PC-9 (cell line): ENCODE results near the gene FCHSD1. TPM values are rescaled to one million over a fixed set of nuclear protein-coding genes. Genes with fewer than 3 reads are reported as not detected.

Experiments used
- BruUV-seq: library from RNA; stranded (reverse); fragments of 400-500 nt; replicated peaks from 2 replicates; lab custom pipeline; 2021; lab: Mats Ljungman, UMichigan
- CTCF ChIA-PET: fragments of 300-600 bp; sonication (Branson Sonifier 250); formaldehyde crosslinking; loops from one replicate; lab custom pipeline; 2022; ENCODE audit warnings: antibody characterized with exemption; lab: Charles Lee
- POLR2A ChIA-PET: fragments of 300-600 bp; sonication (Branson Sonifier 250); formaldehyde crosslinking; loops from one replicate; lab custom pipeline; 2022; ENCODE audit warnings: antibody characterized with exemption; ENCODE audit not compliant: unreplicated experiment; lab: Charles Lee
- DNase-seq, 2 experiments: peaks; one replicate each; pipeline versions ENCODE4 v3.0.0 to v3.0.0-alpha.2; 2015 to 2022; ENCODE audit warnings: mixed read lengths in 1 of 2
- H2AFZ ChIP-seq: fragments of 200-600 bp; sonication (generic); 2 replicates; pipeline ENCODE4 v1.8.1; 2017; ENCODE audit warnings: antibody characterized with exemption
- H3F3A ChIP-seq: fragments of 200-600 bp; sonication (generic); 2 replicates; pipeline ENCODE4 v1.8.1; 2017; ENCODE audit warnings: antibody characterized with exemption, mild to moderate bottlenecking, low read depth; ENCODE audit not compliant: insufficient read depth
- H3K27ac ChIP-seq: fragments of 200-600 bp; sonication (generic); 2 replicates; pipeline ENCODE4 v1.6.1; 2016; ENCODE audit warnings: mixed run types
- H3K27me3 ChIP-seq: fragments of 200-600 bp; sonication (generic); 2 replicates; pipeline ENCODE4 v1.6.1; 2016; ENCODE audit warnings: low read depth, mixed run types; ENCODE audit not compliant: insufficient read depth
- H3K36me3 ChIP-seq: fragments of 200-600 bp; sonication (generic); 2 replicates; pipeline ENCODE4 v1.6.1; 2016; ENCODE audit warnings: low read depth, mixed run types
- H3K4me1 ChIP-seq: fragments of 200-600 bp; sonication (generic); replicated peaks from 2 replicates; pipeline ENCODE4 v1.6.1; 2016; ENCODE audit warnings: mixed run types; ENCODE audit not compliant: insufficient read depth
- H3K4me2 ChIP-seq: fragments of 200-600 bp; sonication (generic); 2 replicates; pipeline ENCODE4 v1.6.1; 2017; ENCODE audit warnings: mixed run types
- H3K4me3 ChIP-seq: fragments of 200-600 bp; sonication (generic); 2 replicates; pipeline ENCODE4 v1.6.1; 2016; ENCODE audit warnings: mixed run types
- H3K79me2 ChIP-seq: fragments of 200-600 bp; sonication (generic); 2 replicates; pipeline ENCODE4 v1.6.1; 2017; ENCODE audit warnings: low read depth, mixed run types
- H3K9me2 ChIP-seq: fragments of 200-600 bp; sonication (generic); 2 replicates; pipeline ENCODE4 v1.8.1; 2017; ENCODE audit warnings: mild to moderate bottlenecking; ENCODE audit not compliant: insufficient read depth
- H3K9me3 ChIP-seq: fragments of 200-600 bp; sonication (generic); 2 replicates; pipeline ENCODE4 v1.8.1; 2016; ENCODE audit warnings: low read depth; ENCODE audit not compliant: insufficient read depth
- H4K20me1 ChIP-seq: fragments of 200-600 bp; sonication (generic); 2 replicates; pipeline ENCODE4 v1.8.1; 2017; ENCODE audit not compliant: insufficient read depth
- CTCF ChIP-seq: fragments of 200-600 bp; sonication (generic); conservative IDR thresholded peaks from 2 replicates; pipeline ENCODE4 v1.6.1; 2017; ENCODE audit warnings: mixed run types, antibody characterized with exemption, mild to moderate bottlenecking, moderate library complexity
- EZH2 ChIP-seq: fragments of 200-600 bp; sonication (generic); IDR thresholded peaks from 2 replicates; pipeline ENCODE4 v1.8.0; 2017; ENCODE audit warnings: antibody characterized with exemption, low read depth
- intact Hi-C: fragments of 100-400 bp; cut with micrococcal nuclease; formaldehyde crosslinking; loops from one replicate; pipeline ENCODE4 v1.10.0; 2022; ENCODE audit not compliant: unreplicated experiment
- total RNA-seq: library from RNA; stranded (reverse); gene quantifications from 2 replicates; pipeline ENCODE4 v1.2.3, GENCODE V29; 2021

FCHSD1 gene
- total RNA-seq, 1 experiment from 2014 or later = 36.4 TPM

DNA sequence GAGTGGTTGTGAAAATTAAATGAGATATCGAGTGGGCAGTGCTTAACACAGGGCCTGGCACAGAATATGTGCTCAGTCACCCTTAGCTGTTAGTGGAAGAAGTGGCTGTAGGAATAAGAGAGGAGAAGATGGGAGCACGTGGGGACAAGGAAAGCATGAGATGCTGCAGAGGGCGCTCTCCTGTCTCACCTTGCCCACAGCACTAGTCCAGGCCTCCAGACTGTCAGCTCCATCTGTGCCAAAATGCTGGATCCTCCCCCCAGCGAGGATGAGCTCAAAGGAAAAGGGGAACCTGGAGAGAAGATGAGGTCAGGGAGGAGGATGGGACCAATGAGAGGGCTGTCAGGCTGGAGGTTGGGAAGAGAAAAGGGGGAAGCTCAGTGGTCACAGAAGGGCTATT is 18.3 kb upstream of the FCHSD1 start:
- no peak for TF ChIP-seq EZH2
- TF ChIP-seq CTCF = no peak
- Histone ChIP-seq H3K9me3 (no peaks in the 10 kb centered on the region), H3K79me2 (no peaks in the 10 kb centered on the region), H3K4me3 (no peak overlapping the region), H4K20me1 (no peaks in the 10 kb centered on the region), H3F3A (peaks cover 6% of the 10 kb centered on the region), H3K27me3 (no peaks in the 10 kb centered on the region), H3K27ac (no peak overlapping the region), H3K4me1 (no peaks in the 10 kb centered on the region), H3K36me3 (no peaks in the 10 kb centered on the region; the same call in 1 of the 2 replicates), H3K4me2 (no peak overlapping the region), H3K9me2 (no peaks in the 10 kb centered on the region), H2AFZ (no peak overlapping the region)
- BruUV-seq = no TSS peak
- DNase-seq = no peak
- intact Hi-C loops = no loop called here
- ChIA-PET CTCF (interaction anchor here (0.6 kb wide), 1 partner anchor 112 kb away, joined by 3 read pairs; no protein-coding TSS in a partner anchor), POLR2A (interaction anchor here (0.6 kb wide), 1 partner anchor 344 kb away, joined by 4 read pairs; no protein-coding TSS in a partner anchor)

DNA sequence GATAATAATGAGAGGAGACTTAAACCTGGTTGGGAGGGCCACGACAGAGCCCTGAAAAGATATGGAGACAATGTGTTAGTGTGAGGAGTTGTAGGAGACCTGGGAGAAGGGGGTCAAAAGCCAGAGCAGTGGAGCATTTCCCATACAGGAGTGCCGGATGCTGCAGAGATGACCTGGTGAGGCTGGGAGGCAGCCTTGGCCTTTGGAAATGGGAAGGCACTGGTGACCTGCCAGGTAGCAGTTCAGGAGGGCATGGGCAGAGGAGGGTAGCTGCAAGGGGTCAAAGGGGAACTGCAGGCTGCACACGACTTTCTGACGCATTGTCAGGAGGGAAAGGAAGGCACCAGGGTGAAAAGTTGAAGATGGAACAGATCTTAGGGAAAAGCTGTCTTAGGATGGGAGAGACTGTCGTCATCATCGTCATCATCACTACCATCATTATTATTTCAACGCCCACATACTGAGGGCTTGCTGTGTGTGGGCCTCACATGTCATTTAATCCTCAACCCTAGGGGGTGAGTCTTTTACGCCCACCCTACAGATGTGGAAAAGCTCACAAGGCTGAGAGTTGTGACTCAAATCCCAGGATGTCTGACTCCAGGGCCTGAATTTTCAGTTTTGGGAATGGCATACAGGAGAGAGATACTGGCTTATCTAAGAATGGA is 17.5 kb upstream of the FCHSD1 start:
- Histone ChIP-seq H3K4me2 (no peak overlapping the region), H3K36me3 (no peaks in the 10 kb centered on the region; the same call in 1 of the 2 replicates), H3K4me1 (no peaks in the 10 kb centered on the region), H3K79me2 (no peaks in the 10 kb centered on the region), H3F3A (peaks cover 6% of the 10 kb centered on the region), H2AFZ (no peak overlapping the region), H3K9me2 (no peaks in the 10 kb centered on the region), H3K27me3 (no peaks in the 10 kb centered on the region), H4K20me1 (no peaks in the 10 kb centered on the region), H3K27ac (no peak overlapping the region), H3K4me3 (no peak overlapping the region), H3K9me3 (no peaks in the 10 kb centered on the region)
- no peak for DNase-seq
- intact Hi-C loops = no loop called here
- ChIA-PET CTCF (interaction anchor here (0.6 kb wide), 1 partner anchor 112 kb away, joined by 3 read pairs; no protein-coding TSS in a partner anchor), POLR2A (no interaction called here)
- TF ChIP-seq EZH2 = no peak
- BruUV-seq = no TSS peak

DNA sequence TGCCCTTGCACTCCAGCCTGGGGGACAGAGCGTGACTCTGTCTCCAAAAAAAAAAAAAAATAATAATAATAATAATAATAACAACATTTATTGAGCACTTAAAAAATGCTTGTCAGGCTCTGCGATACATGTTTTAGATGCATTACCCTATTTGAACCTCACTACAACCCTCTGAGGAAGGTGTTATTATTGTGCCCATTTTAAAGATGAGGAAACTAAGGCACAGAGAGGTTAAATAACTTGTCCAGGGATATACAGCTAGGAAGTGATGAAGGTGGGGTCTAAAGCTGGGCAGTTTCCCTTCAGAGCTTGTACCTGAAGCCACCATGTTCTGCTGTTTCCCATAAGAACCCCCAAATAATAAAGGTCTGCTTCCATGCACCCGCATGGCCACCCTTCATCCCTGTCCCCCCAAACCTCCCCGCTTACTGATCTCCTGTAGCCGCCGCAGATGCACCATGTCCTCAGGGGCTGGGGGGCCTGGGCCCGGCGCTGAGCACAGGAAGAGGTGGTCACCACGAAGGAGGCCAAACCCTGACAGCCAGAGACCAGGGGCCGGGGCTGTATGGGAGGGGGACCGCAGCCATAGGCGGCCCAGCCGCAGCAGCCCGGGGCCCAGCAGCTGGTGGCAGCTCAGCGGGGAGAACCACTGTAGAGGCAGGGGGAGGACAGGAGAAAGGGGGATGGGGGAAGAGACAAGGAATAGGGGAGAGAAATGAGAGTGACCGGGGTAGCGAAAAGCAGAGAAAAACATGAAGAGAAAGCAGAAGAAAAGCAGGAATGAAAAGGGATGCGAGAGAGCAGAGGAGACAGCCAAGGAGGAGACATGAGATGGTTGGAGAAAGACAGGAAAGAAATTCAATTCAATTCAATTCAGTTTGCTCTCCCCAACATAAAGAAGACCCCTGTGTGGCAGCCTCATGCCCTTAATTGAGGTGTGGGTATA is 15.1 kb upstream of the FCHSD1 start:
- no peaks in the 10 kb centered on the region for H3K9me3 ChIP-seq
- H3K27me3 ChIP-seq = no peaks in the 10 kb centered on the region
- no peak for TF ChIP-seq CTCF
- TF ChIP-seq EZH2 = no peak
- no TSS peak for BruUV-seq
- H3K4me1 ChIP-seq = no peaks in the 10 kb centered on the region
- POLR2A ChIA-PET = no interaction called here
- intact Hi-C loops = loop anchor here (1.0 kb wide), 4 partner anchors 26 to 478 kb away; no protein-coding TSS in a partner anchor
- H4K20me1 ChIP-seq = no peaks in the 10 kb centered on the region
- DNase-seq = no peak
- no peaks in the 10 kb centered on the region for H3K9me2 ChIP-seq
- no peak overlapping the region for H2AFZ ChIP-seq
- no peak overlapping the region for H3K4me2 ChIP-seq
- no peaks in the 10 kb centered on the region for H3K79me2 ChIP-seq
- H3F3A ChIP-seq = peaks cover 6% of the 10 kb centered on the region
- 0 out of 2 replicates have a peak, but pooled peaks cover 3% of the 10 kb centered on the region for H3K36me3 ChIP-seq
- CTCF ChIA-PET = interaction anchor here (0.6 kb wide), 2 partner anchors 142 to 299 kb away, joined by 3 to 4 read pairs; no protein-coding TSS in a partner anchor
- no peak overlapping the region for H3K27ac ChIP-seq
- H3K4me3 ChIP-seq = no peak overlapping the region
